Activated naive CD4-positive, alpha-beta T cell (primary cell): ENCODE results near the gene TTC9C.
"Not testable (repeated sequence)": the region's sequence is repeated elsewhere in the genome, so short reads cannot be mapped to it uniquely, and the experiment has no call there.

Experiments
- DNase-seq, 4 experiments: peaks; one replicate each; lab custom pipeline; 2025; lab: John Stamatoyannopoulos, UW

The TTC9C gene

GRCh38 chr11:62709247-62710000, 18.9 kb upstream of the TTC9C start:
- peak; percentile 81 to 93 (median 88) for DNase-seq

GRCh38 chr11:62710001-62710345, 18.3 kb upstream of the TTC9C start:
- DNase-seq: peak in 1 of 4 experiments; percentile 37

- no peak for DNase-seq
These were observed 15.9 kb upstream of the TTC9C start for GRCh38 chr11:62712276-62712812.

- no peak for DNase-seq
These were observed 15.4 kb upstream of the TTC9C start for GRCh38 chr11:62712861-62713260.

- no peak for DNase-seq
These were observed 14.9 kb upstream of the TTC9C start for GRCh38 chr11:62713343-62713742.

GRCh38 chr11:62715150-62716130, 12.8 kb upstream of the TTC9C start:
- DNase-seq: no peak

- DNase-seq: no peak
These were observed 12.1 kb upstream of the TTC9C start for GRCh38 chr11:62716206-62716605.

GRCh38 chr11:62716816-62717215, 11.5 kb upstream of the TTC9C start:
- DNase-seq: no peak

- no peak for DNase-seq
These were observed 8.8 kb upstream of the TTC9C start for GRCh38 chr11:62719302-62719978.

GRCh38 chr11:62721994-62722393, 6.3 kb upstream of the TTC9C start:
- DNase-seq: no peak

- no peak for DNase-seq
These were observed 4.1 kb upstream of the TTC9C start for GRCh38 chr11:62724171-62724570.

- DNase-seq: no peak
These were observed 2.6 kb upstream of the TTC9C start for GRCh38 chr11:62725646-62726045.

GRCh38 chr11:62726156-62726914, 2.0 kb upstream of the TTC9C start:
- DNase-seq: peak in 1 of 4 experiments; percentile 47

- peak in 1 of 4 experiments; percentile 46 for DNase-seq
These were observed 1.4 kb upstream of the TTC9C start for GRCh38 chr11:62726915-62727164.

GRCh38 chr11:62727165-62727871, 968 bp upstream of the TTC9C start, which contains the start of gene HNRNPUL2:
HNRNPUL2 (minus strand) TSS chr11:62727457; CDS start chr11:62727156, 301 bp downstream.
- DNase-seq: peak; percentile 93 to 98 (median 96)

GRCh38 chr11:62727872-62728170, 465 bp upstream of the TTC9C start:
- peak in 3 of 4 experiments; percentile 38 to 68 (median 65) for DNase-seq

- not testable (repeated sequence) for DNase-seq
These were observed 1.8 kb downstream of the TTC9C start for GRCh38 chr11:62730076-62730475.

GRCh38 chr11:62732830-62733229, 4.5 kb downstream of the TTC9C start:
- DNase-seq: no peak

- DNase-seq: no peak
These were observed 8.9 kb downstream of the TTC9C start for GRCh38 chr11:62737196-62737595.

GRCh38 chr11:62747475-62748160, 19.3 kb downstream of the TTC9C start:
- no peak for DNase-seq
